Stimulated activated naive CD8-positive, alpha-beta T cell treated with anti-CD3 and anti-CD28 coated beads, Interleukin-15, Interleukin-2, amounts not matched to agents 100 ng/mL and 50 ng/mL, for 24 hours (primary cell): Measurements from ENCODE around the gene KANSL1.

Experiments
- H3K27ac Mint-ChIP-seq: one replicate; pipeline ENCODE4 v1.8.0; 2021; ENCODE audit warnings: mild to moderate bottlenecking, mixed read lengths
- H3K27me3 Mint-ChIP-seq: one replicate; pipeline ENCODE4 v1.8.0; 2021; ENCODE audit warnings: mixed read lengths
- H3K36me3 Mint-ChIP-seq: one replicate; pipeline ENCODE4 v1.8.0; 2021; ENCODE audit warnings: low read depth, mixed read lengths
- H3K4me1 Mint-ChIP-seq: one replicate; pipeline ENCODE4 v1.8.0; 2021; ENCODE audit warnings: low read depth, mixed read lengths
- H3K4me3 Mint-ChIP-seq: one replicate; pipeline ENCODE4 v1.8.0; 2021; ENCODE audit warnings: mild to moderate bottlenecking, mixed read lengths
- H3K9me3 Mint-ChIP-seq: one replicate; pipeline ENCODE4 v1.8.0; 2021; ENCODE audit warnings: mixed read lengths

KANSL1 gene

DNA sequence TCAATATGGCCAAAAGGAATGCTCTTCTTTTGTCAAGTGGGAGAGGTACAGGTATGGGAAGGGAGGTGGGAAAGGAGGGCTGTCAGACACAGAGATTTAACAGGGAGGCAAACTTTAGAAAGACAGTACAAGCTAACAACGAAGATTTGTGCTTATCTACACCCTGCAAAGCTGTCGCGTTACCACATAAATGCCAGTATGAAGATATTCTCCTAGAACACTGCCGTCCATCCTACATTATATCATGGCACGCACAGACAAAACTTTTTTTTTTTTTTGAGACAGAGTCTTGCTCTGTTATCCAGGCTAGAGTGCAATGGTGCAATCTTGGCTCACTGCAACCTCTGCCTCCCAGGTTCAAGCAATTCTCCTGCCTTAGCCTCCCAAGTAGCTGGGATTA, 143.6 kb downstream of the KANSL1 start:
- H3K36me3 Mint-ChIP-seq, result peaks cover 87% of the 10 kb centered on the region
- H3K27me3 Mint-ChIP-seq, result no peaks in the 10 kb centered on the region
- peak overlapping the region; percentile 24 for H3K27ac Mint-ChIP-seq
- H3K4me3 Mint-ChIP-seq, result no peak overlapping the region
- H3K4me1 Mint-ChIP-seq, result peaks cover 57% of the 10 kb centered on the region
- no peaks in the 10 kb centered on the region for H3K9me3 Mint-ChIP-seq

DNA sequence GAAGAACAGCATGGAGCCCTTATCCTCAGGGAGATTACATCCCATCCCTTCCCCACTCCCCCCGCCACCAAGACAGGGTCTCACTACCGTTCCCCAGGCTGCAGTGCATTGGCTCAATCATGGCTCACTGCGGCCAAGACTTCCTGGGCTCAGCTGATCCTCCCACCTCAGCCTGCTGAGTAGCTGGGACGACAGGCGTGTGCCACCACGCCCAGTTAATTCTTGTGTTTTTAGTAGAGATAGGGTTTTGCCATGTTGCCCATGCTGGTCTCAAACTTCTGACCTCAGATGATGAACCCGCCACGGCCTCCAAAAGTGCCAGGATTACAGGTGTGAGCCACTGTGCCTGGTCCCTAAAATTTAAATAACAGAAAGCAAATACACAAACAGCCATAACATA, 145.4 kb downstream of the KANSL1 start:
- Mint-ChIP-seq H3K27ac (no peak overlapping the region), H3K36me3 (peaks cover 91% of the 10 kb centered on the region)

GRCh38 chr17:46047398-46047797, 145.8 kb downstream of the KANSL1 start:
- Mint-ChIP-seq H3K27ac (no peak overlapping the region), H3K27me3 (no peaks in the 10 kb centered on the region), H3K9me3 (no peaks in the 10 kb centered on the region), H3K36me3 (peaks cover 89% of the 10 kb centered on the region), H3K4me3 (no peak overlapping the region), H3K4me1 (peaks cover 51% of the 10 kb centered on the region)

More for the DNA sequence above, 145.4 kb downstream of the KANSL1 start:
- Mint-ChIP-seq H3K27me3 (no peaks in the 10 kb centered on the region), H3K4me3 (no peak overlapping the region), H3K9me3 (no peaks in the 10 kb centered on the region), H3K4me1 (peaks cover 52% of the 10 kb centered on the region)

- no peak overlapping the region for H3K4me3 Mint-ChIP-seq
- H3K9me3 Mint-ChIP-seq, result no peaks in the 10 kb centered on the region
- peaks cover 46% of the 10 kb centered on the region for H3K4me1 Mint-ChIP-seq
- H3K36me3 Mint-ChIP-seq, result peaks cover 85% of the 10 kb centered on the region
- H3K27ac Mint-ChIP-seq, result no peak overlapping the region
- no peaks in the 10 kb centered on the region for H3K27me3 Mint-ChIP-seq
Observed at GRCh38 chr17:46046957-46047356, 146.3 kb downstream of the KANSL1 start.

DNA sequence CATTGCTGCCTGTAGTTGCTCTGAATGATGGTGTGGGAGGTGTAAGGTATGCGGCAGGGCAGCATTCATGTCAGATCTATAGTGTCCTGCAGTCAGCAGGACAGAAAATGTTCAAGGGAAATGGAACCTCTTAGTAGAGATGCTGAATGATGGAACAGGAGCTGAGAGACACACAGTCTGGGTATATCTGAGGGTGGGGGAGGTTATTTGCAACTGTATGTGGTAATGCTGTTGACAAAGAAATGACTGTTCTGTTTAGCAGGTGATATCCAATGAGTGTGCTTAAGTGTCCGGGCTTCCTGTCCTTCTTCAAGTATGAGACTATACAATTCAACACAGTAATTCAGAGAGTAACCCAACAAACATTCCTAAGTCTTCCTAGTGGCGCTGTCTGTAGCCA, 147.6 kb downstream of the KANSL1 start:
- peak overlapping the region; percentile 47 for H3K27ac Mint-ChIP-seq
- no peak overlapping the region for H3K4me3 Mint-ChIP-seq
- H3K9me3 Mint-ChIP-seq, result no peaks in the 10 kb centered on the region
- peaks cover 33% of the 10 kb centered on the region for H3K4me1 Mint-ChIP-seq
- H3K36me3 Mint-ChIP-seq, result peaks cover 82% of the 10 kb centered on the region
- no peaks in the 10 kb centered on the region for H3K27me3 Mint-ChIP-seq

DNA sequence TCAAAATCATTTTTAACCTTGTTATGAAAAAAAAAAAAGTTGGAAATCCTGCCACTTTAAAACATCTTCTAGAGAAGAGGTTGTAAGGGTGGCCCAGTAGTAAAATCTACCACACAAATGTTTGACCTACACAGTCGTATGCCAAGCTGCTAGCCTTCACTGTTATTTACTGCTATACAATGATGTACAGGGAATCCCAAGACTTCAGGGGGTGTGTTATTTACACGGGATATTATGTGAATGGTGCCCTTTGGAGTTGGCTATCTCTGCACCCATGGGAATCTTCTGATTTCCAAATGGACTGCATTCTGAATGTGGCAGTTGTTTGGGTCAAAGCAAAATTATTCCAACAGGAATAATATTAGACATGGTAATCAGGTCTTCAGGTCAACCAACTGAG, 148.2 kb downstream of the KANSL1 start:
- no peaks in the 10 kb centered on the region for H3K9me3 Mint-ChIP-seq
- no peak overlapping the region for H3K27ac Mint-ChIP-seq
- H3K27me3 Mint-ChIP-seq, result no peaks in the 10 kb centered on the region
- peaks cover 28% of the 10 kb centered on the region for H3K4me1 Mint-ChIP-seq
- peaks cover 81% of the 10 kb centered on the region for H3K36me3 Mint-ChIP-seq
- H3K4me3 Mint-ChIP-seq, result no peak overlapping the region

GRCh38 chr17:46044286-46044928, 148.8 kb downstream of the KANSL1 start:
- Mint-ChIP-seq H3K27me3 (no peaks in the 10 kb centered on the region), H3K4me1 (peaks cover 25% of the 10 kb centered on the region), H3K4me3 (no peak overlapping the region), H3K9me3 (no peaks in the 10 kb centered on the region), H3K36me3 (peaks cover 79% of the 10 kb centered on the region), H3K27ac (peak overlapping the region; percentile 59)

- Mint-ChIP-seq H3K27me3 (no peaks in the 10 kb centered on the region), H3K4me1 (peaks cover 23% of the 10 kb centered on the region), H3K36me3 (peaks cover 74% of the 10 kb centered on the region), H3K9me3 (no peaks in the 10 kb centered on the region), H3K4me3 (no peak overlapping the region), H3K27ac (peak overlapping the region; percentile 50)
Observed at GRCh38 chr17:46043606-46044005, 149.6 kb downstream of the KANSL1 start.

DNA sequence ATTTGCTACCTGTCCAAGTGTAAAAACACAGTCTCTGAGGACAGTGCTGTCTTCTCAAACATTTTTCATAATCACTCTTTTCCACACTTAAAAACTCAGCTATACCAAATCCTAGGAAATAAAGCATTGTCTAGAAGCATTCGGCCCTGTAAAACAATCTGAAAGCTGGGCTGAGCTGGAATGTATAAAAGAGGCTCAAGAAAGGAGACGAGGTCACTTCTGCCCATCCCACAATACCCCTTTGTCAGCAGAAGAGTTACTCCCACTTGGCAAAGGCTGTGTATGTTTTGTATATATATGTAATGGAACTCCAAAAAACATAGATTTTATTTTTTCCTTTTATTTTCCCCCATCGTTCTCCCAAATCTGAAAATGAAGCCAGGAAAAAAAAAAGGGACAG, 150.3 kb downstream of the KANSL1 start:
- Mint-ChIP-seq H3K36me3 (peaks cover 74% of the 10 kb centered on the region), H3K4me1 (peaks cover 23% of the 10 kb centered on the region), H3K4me3 (no peak overlapping the region), H3K27ac (no peak overlapping the region), H3K9me3 (no peaks in the 10 kb centered on the region), H3K27me3 (no peaks in the 10 kb centered on the region)

GRCh38 chr17:46042246-46042645, 151.0 kb downstream of the KANSL1 start:
- Mint-ChIP-seq H3K4me1 (peaks cover 23% of the 10 kb centered on the region), H3K27me3 (no peaks in the 10 kb centered on the region), H3K27ac (no peak overlapping the region), H3K36me3 (peaks cover 70% of the 10 kb centered on the region), H3K4me3 (no peak overlapping the region), H3K9me3 (no peaks in the 10 kb centered on the region)

GRCh38 chr17:46039592-46040186, 153.5 kb downstream of the KANSL1 start:
- no peaks in the 10 kb centered on the region for H3K27me3 Mint-ChIP-seq
- no peak overlapping the region for H3K4me3 Mint-ChIP-seq
- no peak overlapping the region for H3K27ac Mint-ChIP-seq
- peaks cover 60% of the 10 kb centered on the region for H3K36me3 Mint-ChIP-seq
- H3K4me1 Mint-ChIP-seq, result peaks cover 23% of the 10 kb centered on the region
- H3K9me3 Mint-ChIP-seq, result no peaks in the 10 kb centered on the region

DNA sequence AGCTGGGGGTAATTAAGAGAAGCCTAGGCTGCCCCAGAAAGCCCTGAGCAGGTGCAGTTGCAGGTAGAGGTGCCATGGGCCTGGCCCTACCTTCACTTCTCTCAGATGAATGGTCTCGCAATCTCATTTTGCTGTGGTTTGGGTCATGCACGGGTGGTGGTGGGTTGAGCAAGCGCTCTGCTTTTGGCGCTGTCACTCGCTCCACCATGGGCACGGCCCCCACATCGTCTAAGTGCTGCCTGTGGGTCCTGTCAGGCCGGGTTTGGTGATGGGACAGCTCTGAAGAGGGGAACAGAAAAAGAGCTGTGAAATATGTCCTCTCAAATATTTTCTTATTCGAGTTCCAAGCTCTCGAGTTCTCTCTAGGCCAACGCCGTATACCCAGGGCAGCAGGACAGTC, 154.3 kb downstream of the KANSL1 start:
- peaks cover 19% of the 10 kb centered on the region for H3K4me1 Mint-ChIP-seq
- H3K27me3 Mint-ChIP-seq, result no peaks in the 10 kb centered on the region
- no peak overlapping the region for H3K4me3 Mint-ChIP-seq
- no peaks in the 10 kb centered on the region for H3K9me3 Mint-ChIP-seq
- no peak overlapping the region for H3K27ac Mint-ChIP-seq
- H3K36me3 Mint-ChIP-seq, result peaks cover 60% of the 10 kb centered on the region

- Mint-ChIP-seq H3K4me1 (peaks cover 19% of the 10 kb centered on the region), H3K36me3 (peaks cover 58% of the 10 kb centered on the region), H3K27ac (peak overlapping the region; percentile 46), H3K9me3 (no peaks in the 10 kb centered on the region), H3K27me3 (no peaks in the 10 kb centered on the region), H3K4me3 (no peak overlapping the region)
Observed at GRCh38 chr17:46038414-46038813, 154.8 kb downstream of the KANSL1 start.

- peaks cover 19% of the 10 kb centered on the region for H3K4me1 Mint-ChIP-seq
- no peaks in the 10 kb centered on the region for H3K9me3 Mint-ChIP-seq
- peaks cover 62% of the 10 kb centered on the region for H3K36me3 Mint-ChIP-seq
Observed at GRCh38 chr17:46037722-46038255, 155.4 kb downstream of the KANSL1 start.

DNA sequence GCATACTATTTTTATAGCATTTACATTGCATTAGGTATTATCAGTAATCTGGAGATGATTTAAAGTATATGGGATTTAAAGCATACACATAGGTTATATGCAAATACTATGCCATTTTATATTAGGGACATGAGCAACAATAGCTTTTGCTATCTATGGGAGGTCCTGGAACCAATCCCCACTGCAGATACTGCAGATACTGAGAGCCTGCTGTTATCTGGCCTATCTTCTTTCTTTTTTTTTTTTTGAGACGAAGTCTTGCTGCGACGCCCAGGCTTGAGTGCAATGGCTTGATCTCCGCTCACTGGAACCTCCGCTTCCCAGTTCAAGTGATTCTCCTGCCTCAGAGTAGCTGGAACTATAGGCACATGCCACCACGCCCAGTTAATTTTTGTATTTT, 156.7 kb downstream of the KANSL1 start:
- peaks cover 69% of the 10 kb centered on the region for H3K36me3 Mint-ChIP-seq
- peaks cover 19% of the 10 kb centered on the region for H3K4me1 Mint-ChIP-seq
- H3K27ac Mint-ChIP-seq, result peak overlapping the region; percentile 39
- H3K9me3 Mint-ChIP-seq, result no peaks in the 10 kb centered on the region
- no peaks in the 10 kb centered on the region for H3K27me3 Mint-ChIP-seq
- no peak overlapping the region for H3K4me3 Mint-ChIP-seq

More at GRCh38 chr17:46037722-46038255, 155.4 kb downstream of the KANSL1 start:
- H3K27me3 Mint-ChIP-seq, result no peaks in the 10 kb centered on the region
- peak overlapping the region; percentile 46 for H3K27ac Mint-ChIP-seq
- H3K4me3 Mint-ChIP-seq, result no peak overlapping the region
